AG04449 (cell line): ENCODE results near the gene TRAIP.

Source experiments
- CTCF ChIA-PET: fragments of 350-600 bp; formaldehyde crosslinking; extraction: SDS; loops from one replicate; lab custom pipeline; 2021; ENCODE audit warnings: antibody characterized with exemption; lab: Yijun Ruan, JAX
- POLR2A ChIA-PET: fragments of 400-600, 350-600 bp; formaldehyde crosslinking; extraction: SDS; loops from one replicate; lab custom pipeline; 2020; ENCODE audit warnings: antibody characterized with exemption, inconsistent platforms; lab: Yijun Ruan, JAX
- DNase-seq: peaks from one replicate; pipeline ENCODE4 v3.0.0-alpha.2; 2010; ENCODE audit warnings: low read depth, low spot score
- H3K4me3 ChIP-seq: 2 replicates; pipeline ENCODE4 v1.5.1; 2011; ENCODE audit warnings: low read depth, mild to moderate bottlenecking, control low read depth, low read length
- TF ChIP-seq, protein P1 (sequence below): IDR thresholded peaks from one replicate; pipeline ENCODE4 v1.5.1; 2011; ENCODE audit warnings: mild to moderate bottlenecking, moderate library complexity, low read length, control low read depth, inconsistent platforms; ENCODE audit not compliant: insufficient read depth; ENCODE audit errors: missing control alignments

Gene TRAIP

GRCh38 chr3:49900491-49901153 is 44.3 kb upstream of the TRAIP start:
- CTCF ChIA-PET, result interaction anchor here (0.7 to 2.3 kb wide), 6 partner anchors 23 to 145 kb away, joined by 3 to 8 read pairs (median 4); partner anchors contain the start of gene MON1A
- POLR2A ChIA-PET, result no interaction called here
- TF ChIP-seq, protein P1, sequence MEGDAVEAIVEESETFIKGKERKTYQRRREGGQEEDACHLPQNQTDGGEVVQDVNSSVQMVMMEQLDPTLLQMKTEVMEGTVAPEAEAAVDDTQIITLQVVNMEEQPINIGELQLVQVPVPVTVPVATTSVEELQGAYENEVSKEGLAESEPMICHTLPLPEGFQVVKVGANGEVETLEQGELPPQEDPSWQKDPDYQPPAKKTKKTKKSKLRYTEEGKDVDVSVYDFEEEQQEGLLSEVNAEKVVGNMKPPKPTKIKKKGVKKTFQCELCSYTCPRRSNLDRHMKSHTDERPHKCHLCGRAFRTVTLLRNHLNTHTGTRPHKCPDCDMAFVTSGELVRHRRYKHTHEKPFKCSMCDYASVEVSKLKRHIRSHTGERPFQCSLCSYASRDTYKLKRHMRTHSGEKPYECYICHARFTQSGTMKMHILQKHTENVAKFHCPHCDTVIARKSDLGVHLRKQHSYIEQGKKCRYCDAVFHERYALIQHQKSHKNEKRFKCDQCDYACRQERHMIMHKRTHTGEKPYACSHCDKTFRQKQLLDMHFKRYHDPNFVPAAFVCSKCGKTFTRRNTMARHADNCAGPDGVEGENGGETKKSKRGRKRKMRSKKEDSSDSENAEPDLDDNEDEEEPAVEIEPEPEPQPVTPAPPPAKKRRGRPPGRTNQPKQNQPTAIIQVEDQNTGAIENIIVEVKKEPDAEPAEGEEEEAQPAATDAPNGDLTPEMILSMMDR, result no peak
- DNase-seq, result no peak
- H3K4me3 ChIP-seq, result no peak overlapping the region

DNA sequence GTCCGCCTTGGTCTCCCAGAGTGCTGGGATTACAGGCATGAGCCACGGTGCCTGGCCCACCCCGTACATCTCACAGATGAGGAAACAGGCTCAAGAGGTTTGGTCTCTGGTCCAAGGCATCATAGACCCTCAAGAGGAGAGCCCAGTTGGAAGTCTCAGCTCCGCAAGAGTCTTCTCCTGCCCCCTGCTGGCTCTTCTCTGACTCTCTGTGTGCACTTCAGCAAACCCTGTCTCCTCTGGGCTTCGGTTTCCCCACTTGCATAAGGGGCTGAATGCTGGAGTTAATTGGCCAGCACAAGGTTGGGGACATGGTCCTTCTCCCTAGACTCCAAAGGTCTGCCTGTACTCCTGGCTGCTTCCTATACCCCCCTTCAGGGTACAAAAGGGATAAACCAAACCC is 43.5 kb upstream of the TRAIP start:
- ChIA-PET CTCF (interaction anchor here (0.8 kb wide), 1 partner anchor 58 kb away, joined by 3 read pairs; no protein-coding TSS in a partner anchor), POLR2A (no interaction called here)
- no peak overlapping the region for H3K4me3 ChIP-seq
- DNase-seq, result no peak
- TF ChIP-seq, protein P1, result no peak

DNA sequence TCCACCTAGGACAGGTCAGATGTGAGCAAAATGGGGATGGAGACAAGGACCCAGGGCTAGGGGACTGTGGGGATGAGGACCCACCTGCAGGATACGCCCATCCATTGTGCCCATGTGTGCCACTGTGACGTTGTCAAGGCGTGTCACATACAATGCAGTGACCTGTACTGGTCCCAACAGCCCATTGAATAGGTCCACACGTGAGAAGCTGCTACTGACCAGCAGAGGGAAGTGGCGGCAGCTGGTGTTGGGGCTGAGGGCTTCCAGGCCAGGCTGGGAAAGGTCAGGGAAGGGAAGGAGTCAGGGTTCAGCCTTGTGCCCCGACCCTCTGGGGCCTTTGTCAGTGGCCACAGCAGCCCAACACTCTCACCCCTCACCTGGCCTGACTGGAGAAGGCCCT is 42.6 kb upstream of the TRAIP start:
- CTCF ChIA-PET, result no interaction called here
- TF ChIP-seq, protein P1, result no peak
- DNase-seq, result no peak
- H3K4me3 ChIP-seq, result no peak overlapping the region
- POLR2A ChIA-PET, result no interaction called here

DNA sequence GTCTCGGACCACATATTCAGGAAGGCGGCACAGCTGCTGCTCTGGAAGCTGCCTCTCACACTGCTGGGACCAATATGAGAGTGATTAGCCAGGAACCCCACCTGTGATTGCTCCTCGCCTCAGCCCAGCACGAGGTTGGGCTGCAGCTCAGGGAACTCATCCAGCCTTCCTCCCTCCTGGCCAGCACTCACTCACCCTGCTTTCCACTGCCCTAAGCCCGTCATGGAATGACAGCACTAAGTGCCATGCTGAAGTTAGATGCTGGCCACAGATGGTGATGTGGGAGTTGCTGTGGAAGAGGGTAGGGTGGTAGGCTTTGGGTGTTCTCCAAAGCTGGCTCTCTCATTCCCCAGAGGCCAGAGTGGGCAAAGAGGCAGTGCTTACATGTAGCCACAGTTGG is 40.0 kb upstream of the TRAIP start:
- DNase-seq, result no peak
- H3K4me3 ChIP-seq, result no peak overlapping the region
- TF ChIP-seq, protein P1, result no peak
- ChIA-PET POLR2A (no interaction called here), CTCF (interaction anchor here (0.9 to 1.1 kb wide), 2 partner anchors 12 to 57 kb away, joined by 3 to 4 read pairs; no protein-coding TSS in a partner anchor)

GRCh38 chr3:49895791-49896190 is 39.4 kb upstream of the TRAIP start:
- ChIA-PET POLR2A (no interaction called here), CTCF (interaction anchor here (1.0 to 1.1 kb wide), 2 partner anchors 10 to 13 kb away, joined by 3 to 4 read pairs; no protein-coding TSS in a partner anchor)
- no peak for DNase-seq
- H3K4me3 ChIP-seq, result no peak overlapping the region
- TF ChIP-seq, protein P1, result no peak

GRCh38 chr3:49889296-49889695 is 32.9 kb upstream of the TRAIP start:
- no peak for DNase-seq
- H3K4me3 ChIP-seq, result no peak overlapping the region
- POLR2A ChIA-PET, result no interaction called here
- CTCF ChIA-PET, result no interaction called here
- TF ChIP-seq, protein P1, result no peak
